Islet precursor cell (in vitro differentiated cells): ENCODE results near the gene EMID1.
"Not testable (repeated sequence)": the region's sequence is repeated elsewhere in the genome, so short reads cannot be mapped to it uniquely, and the experiment has no call there.

Experiments
- DNase-seq: peaks from one replicate; pipeline ENCODE4 v3.0.0-alpha.2; 2018

EMID1 gene

GRCh38 chr22:29231971-29232959 lies 26.6 kb downstream of the EMID1 start:
- DNase-seq, result no peak

DNA sequence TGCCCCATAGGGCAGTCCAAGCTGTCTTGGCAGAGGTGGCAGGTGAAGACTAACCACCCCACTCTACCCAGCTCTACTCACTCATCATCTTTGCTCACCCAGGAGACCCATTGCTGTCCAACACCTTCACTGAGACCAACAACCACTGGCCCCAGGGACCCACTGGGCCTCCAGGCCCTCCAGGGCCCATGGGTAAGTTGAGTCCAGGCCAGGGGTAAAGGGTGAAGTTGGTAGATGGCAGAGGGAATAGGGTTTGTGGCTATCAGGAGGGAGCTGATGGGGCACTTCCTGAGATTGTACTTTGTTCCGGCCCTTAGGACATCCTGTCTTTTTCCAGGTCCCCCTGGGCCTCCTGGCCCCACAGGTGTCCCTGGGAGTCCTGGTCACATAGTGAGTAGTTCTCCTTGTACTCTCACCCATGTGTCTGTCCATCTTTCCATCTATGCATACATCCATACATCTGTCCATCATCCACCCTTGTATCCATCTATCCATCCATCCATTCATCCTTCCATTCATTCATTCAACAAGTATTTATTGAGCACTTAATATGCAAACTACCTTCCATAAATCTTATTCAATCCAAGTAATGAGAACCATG lies 27.7 kb downstream of the EMID1 start:
- no peak for DNase-seq

GRCh38 chr22:29240481-29240880 lies 34.8 kb downstream of the EMID1 start:
- peak; percentile 50 for DNase-seq

DNA sequence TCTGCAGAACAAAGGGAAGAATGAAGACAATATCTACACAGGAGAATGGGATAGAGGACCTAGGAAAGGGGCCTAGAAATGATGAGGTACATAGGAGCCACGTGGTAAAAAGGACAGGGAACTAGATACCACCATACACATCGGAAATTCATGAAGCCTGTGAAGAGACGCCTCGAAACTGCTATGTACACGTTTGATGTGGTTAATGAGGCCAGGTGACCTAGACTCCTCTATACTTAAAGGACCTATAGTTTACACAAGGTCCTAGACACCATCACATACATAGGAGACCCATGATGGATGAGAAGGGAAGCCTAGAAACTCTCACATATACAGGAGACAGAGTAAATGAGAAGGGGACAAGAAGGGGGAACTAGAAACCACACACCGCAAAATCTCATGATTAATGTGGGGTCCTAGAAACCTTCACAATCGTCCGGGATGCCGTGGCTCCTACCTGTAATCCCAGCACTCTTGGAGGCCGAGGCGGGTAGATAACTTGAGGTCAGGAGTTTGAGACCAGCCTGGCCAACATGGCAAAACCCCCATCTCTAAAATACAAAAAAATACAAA lies 38.3 kb downstream of the EMID1 start:
- no peak for DNase-seq

DNA sequence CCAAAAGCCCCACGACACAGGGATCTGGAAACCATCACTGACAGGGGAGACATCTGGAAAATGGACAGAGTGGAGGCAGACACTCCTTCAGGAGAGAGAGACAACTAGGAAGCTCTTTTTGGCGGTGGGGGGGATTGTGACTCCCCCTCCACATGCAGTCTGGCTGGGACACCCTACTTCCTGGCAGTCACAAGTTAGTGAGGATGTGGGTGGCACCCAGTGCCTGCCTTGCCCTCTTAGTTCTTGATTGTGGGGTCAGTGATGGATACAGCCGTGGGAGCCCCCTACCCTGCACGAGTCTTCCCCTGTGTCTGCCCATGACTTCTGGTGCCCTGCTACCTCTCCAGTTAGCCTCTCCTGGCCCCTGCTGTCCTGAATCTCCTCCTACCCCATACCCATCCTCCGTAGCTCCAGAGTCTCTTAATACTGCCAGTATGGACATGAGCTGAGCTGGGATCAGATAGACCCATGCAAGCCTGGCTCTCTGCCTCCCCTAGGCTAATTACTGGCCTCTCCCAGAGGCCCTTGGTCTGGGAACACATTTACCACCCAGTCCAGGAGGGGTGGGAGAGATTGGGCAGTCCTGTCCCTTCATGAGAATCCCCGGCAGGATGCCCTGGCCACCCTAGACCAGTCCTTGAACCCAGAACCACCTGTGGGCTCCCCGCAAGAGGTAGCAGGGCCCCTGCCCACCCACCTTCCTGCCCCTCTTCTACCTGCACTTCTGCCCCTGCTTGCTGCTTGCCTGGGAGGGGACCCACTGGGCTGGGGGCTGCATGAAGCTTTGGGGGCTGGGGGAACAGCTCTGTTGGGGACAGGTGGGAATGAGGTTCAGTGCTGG lies 39.3 kb downstream of the EMID1 start:
- DNase-seq, result no peak

GRCh38 chr22:29245626-29246385 lies 40.1 kb downstream of the EMID1 start:
- peak; percentile 79 for DNase-seq

- DNase-seq, result not testable (repeated sequence)
Measured at GRCh38 chr22:29247891-29248290, 42.2 kb downstream of the EMID1 start.

GRCh38 chr22:29251265-29251664 lies 45.6 kb downstream of the EMID1 start:
- DNase-seq, result no peak

GRCh38 chr22:29251981-29252911 lies 46.5 kb downstream of the EMID1 start:
- DNase-seq, result no peak

DNA sequence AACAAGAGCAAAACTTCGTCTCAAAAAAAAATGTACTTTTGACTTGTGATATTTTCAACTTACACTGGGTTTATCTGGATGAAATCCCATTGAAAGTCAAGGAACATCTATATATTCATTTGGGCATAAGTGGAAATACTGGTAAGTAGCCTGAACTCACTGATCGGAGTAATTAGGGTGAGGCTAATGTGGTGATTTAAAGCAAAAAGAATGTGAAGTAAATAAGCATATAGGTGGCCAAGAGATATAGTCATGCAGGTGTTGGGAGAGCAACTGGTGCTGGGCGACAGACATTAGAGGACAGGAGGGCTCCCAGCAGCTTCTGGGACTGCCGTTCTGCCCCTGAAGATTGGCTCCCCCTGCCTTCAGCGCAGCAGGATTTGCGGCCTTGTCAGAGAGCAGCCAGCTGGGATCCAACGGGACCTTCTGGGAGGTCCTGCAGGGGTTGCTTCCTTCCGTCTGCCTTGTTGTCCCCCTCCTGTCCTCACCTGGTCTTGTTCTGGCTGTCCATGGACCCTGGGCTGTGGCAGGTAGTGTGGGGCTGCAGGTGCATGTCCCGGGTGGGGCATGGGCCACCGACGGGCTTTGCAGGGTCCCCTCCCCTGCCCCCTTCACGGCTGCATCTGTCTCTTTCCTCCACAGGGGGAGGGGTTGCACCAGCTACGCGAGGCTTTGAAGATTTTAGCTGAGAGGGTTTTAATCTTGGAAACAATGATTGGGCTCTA lies 48.0 kb downstream of the EMID1 start:
- DNase-seq, result no peak

DNA sequence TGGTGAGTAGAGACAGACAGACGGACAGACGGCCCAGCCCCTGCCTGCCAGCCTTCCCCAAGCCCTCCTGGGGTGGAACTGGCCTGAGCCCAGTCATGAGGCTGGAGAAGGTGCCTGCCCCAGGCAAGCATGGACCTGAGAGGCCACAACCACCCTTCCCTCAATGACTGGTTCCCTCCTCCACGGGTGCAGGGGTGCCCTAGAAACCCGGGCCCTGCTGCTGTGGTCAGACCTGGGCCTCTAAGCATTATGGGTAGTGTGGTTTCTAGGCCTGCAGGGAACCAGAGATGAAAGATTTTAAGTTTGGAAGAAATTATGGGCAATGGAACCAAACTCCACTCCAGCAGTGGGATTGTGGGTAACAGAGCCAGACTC lies 48.6 kb downstream of the EMID1 start:
- no peak for DNase-seq

DNA sequence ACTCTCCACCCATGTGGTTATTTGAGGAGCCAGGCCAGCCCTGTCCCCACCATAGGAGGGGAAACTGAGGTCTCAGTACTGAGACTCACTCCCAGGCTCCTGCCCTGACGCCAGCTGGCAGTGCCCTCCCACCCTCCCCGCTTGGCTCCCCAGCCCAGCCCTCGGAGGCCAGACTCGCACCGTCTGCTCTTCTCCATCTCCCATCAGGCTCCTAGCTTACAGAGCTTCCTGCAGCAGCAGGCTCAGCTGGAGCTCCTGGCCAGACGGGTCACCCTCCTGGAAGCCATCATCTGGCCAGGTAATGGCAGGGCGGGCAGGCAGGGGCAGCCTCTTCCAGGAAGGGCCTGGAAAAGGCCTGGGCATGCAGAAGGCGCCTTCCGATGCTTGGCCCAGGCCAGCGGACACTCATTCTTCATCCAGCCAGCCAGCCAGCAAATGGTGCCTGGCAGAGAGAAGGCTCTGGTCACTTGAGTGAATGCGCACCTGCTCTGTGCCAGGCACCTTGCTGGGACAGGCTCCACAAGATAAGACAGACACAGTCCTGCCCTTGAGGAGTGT lies 49.4 kb downstream of the EMID1 start:
- no peak for DNase-seq

DNA sequence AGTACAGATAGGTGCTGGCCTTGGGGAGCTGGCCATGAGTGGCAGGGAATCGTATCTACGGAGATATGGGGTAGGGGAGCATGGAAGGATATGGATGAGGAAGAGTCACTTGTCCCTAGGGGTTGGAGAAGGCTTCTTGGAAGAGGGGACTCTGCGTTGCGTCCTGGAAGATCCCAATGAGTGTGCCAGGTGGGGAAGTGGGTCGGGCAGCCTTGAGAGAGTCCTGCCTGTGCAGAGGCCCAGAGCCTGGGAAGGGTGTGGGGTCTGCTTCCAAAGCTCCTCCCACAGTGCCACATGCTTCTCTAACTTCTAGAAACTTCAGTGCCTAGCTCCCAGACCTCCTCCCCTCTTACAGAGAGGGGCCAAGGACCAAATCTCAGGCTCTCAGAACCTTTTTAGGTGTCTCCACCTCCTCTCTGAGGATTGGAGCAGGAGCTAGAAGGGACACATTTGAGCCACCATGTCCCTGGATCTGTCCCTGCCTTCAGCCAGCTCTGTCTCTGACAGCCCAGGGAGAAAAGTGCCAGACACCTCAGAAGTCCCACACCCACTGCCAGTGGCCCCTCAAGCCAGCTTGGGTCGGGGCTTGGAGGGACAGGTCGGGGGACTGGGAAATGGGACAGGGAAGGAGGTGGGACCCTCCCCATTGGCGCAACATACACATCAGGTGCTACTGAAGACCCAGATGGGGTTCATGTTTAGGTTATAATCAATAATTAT lies 51.1 kb downstream of the EMID1 start:
- DNase-seq, result no peak

- no peak for DNase-seq
Measured at GRCh38 chr22:29257751-29258181, 52.1 kb downstream of the EMID1 start.

DNA sequence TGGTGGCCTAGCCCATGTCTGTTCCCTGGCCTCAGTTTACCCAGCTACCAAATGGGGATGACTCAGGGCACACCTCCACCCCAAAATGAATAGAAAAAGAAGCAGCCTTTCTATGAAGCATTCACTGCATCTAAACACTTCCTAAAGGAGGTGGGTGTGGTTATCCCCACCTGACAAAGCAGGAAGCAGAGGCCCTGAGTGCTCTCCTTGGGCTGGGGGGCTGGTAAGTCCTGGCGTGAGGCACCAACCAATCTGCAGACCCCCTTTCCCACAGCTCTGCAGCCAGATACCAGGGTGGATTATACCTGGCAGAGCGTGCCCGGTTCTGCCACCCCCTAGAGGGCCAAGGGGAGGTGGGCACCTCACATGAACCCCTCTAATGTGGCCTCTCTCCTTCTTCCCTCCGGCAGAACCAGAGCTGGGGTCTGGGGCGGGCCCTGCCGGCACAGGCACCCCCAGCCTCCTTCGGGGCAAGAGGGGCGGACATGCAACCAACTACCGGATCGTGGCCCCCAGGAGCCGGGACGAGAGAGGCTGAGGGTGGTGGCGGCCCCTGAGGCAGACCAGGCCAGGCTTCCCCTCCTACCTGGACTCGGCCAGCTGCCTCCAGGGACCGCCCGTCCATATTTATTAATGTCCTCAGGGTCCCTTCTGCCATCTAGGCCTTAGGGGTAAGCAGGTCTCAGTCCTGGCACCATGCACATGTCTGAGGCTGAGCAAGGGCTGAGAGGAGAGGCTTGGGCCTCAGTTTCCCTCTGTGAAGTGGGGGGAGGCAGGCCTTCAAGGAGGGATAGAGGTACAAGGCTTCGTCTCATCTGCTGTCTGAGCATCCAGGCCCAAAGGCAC lies 52.9 kb downstream of the EMID1 start:
- DNase-seq, result no peak

GRCh38 chr22:29259253-29259899 lies 53.7 kb downstream of the EMID1 start:
- DNase-seq, result no peak

GRCh38 chr22:29260031-29260560 lies 54.4 kb downstream of the EMID1 start:
- DNase-seq, result no peak
